ENCODE measurements around the gene NCEH1.
"Not testable (repeated sequence)": the region's sequence is repeated elsewhere in the genome, so short reads cannot be mapped to it uniquely, and the experiment has no call there.

Gene NCEH1, protein sequence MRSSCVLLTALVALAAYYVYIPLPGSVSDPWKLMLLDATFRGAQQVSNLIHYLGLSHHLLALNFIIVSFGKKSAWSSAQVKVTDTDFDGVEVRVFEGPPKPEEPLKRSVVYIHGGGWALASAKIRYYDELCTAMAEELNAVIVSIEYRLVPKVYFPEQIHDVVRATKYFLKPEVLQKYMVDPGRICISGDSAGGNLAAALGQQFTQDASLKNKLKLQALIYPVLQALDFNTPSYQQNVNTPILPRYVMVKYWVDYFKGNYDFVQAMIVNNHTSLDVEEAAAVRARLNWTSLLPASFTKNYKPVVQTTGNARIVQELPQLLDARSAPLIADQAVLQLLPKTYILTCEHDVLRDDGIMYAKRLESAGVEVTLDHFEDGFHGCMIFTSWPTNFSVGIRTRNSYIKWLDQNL
- total RNA-seq = 2.8 to 4.6 reads per million in 2 donors

DNA sequence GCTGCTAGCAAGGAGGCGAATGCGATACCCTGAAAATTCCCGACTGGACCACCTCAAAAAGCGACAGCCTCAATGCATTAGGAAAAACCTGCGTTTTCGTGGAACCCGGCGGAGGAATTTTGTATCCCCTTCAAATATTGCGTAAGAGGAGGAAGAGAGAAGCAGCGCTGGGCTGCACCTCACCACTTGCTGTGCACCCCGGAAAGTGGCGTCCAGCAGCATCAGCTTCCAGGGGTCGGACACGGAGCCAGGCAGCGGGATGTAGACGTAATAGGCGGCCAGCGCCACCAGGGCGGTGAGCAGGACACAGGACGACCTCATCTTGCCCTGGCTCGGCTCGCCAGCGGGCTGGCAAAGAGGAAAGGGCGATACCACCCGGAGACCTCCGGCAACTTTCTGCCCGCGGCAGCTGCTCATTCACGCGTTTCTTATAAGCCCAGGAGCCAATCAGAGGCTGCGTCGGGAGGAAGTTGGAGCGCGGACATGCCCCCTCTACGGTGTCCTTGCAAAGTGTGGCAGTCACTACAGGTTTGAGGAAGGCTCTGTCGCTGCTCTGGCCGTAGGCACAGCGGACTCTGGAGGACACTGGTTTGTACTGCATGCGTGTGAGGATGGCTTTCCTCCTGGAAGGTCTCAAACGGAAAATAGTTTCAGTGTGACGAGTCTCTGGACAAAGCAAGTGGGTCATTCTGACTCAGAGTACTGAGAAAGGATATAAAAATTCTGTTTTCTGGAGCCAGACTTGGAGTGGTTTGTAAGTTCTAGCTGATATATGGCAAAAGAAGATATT, at the start of gene NCEH1:
Gene NCEH1, minus strand, starts transcription at position 404 of the 790 bp plus-strand sequence. Its CDS starts 83 bp downstream, at position 321.
- DNase-seq = peak; percentile 19 to 91 (median 50)

DNA sequence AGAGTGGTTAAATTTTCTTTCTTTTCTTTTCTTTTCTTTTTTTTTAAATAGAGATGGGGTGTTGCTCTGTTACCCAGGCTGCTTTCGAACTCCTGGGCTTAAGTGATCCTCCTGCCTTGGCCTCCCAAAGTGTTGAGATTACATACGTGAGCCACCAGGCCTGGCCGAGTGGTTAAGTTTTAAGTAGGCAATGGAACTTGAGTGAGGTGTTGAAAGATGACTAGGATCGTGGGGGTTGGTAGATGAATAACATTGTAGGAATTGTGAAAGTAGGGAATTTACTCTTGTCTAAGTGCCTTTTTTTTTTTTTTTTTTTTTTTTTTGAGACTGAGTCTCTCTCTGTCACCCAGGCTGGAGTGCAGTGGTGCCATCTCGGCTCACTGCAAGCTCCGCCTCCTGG, 49.5 kb upstream of the NCEH1 start:
- not testable (repeated sequence) for DNase-seq

DNA sequence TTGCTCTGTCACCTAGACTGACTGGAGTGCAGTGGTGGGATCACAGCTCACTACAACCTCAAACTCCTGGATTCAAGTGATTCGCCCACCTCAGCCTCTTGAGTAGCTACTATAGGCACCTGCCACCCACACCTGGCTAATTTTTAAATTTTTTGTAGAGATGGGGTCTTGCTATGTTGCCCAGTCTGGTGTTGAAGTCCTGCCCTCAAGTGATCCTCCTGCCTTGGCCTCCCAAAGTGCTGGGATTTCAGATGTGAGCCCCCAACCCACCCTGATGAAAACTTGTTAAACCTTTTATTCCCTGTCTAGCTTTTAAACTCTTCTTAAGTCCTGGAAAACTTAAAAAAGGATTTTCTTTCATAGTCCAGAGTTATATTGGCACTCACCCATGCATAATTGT, 42.3 kb upstream of the NCEH1 start:
- no peak for DNase-seq

DNA sequence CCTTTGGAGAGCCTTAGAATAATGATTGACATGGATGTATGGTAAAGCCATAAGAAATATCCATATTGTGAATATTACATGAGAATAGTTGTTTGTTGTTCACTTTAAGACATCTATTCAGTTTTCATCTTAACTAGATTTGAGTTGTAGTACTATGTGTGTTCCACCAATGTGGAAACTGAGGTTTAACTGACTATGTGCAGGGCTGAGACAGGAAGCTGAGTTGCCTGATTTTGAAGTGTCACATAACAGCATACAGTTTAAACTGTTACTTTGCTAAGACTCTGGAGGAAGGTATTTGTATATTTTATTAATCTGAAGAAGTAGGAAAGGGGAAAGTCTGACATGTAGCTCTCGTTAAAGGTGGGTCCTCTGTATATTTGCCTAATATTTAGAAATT, 41.8 kb upstream of the NCEH1 start:
- peak in 1 of 5 experiments; percentile 76 for DNase-seq

DNA sequence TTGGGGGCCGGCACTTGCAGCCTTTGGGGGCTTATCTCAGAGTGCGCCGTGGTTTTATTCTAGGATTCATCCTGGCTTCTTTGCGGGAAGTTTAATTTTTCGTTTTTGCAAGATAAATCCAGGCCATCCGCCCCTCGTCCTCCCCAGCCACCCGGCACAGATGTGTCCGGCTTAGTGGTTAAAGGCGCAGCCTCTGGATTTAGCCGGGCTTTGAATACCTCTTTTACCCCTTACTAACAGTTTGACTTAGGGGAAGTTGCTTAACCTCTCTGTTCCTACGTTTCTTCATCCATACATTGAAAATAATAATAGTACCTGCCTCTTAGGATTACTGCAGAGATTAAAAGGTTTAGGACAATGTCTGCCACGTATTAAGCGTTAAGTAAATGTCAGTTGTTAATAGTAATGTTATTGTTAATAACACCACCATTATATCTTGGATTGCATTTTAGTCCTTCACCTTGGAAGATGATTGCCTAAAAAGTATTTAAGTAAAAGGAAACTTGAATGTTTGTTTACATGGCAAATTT, 40.4 kb upstream of the NCEH1 start:
- DNase-seq = peak in 1 of 5 experiments; percentile 21

DNA sequence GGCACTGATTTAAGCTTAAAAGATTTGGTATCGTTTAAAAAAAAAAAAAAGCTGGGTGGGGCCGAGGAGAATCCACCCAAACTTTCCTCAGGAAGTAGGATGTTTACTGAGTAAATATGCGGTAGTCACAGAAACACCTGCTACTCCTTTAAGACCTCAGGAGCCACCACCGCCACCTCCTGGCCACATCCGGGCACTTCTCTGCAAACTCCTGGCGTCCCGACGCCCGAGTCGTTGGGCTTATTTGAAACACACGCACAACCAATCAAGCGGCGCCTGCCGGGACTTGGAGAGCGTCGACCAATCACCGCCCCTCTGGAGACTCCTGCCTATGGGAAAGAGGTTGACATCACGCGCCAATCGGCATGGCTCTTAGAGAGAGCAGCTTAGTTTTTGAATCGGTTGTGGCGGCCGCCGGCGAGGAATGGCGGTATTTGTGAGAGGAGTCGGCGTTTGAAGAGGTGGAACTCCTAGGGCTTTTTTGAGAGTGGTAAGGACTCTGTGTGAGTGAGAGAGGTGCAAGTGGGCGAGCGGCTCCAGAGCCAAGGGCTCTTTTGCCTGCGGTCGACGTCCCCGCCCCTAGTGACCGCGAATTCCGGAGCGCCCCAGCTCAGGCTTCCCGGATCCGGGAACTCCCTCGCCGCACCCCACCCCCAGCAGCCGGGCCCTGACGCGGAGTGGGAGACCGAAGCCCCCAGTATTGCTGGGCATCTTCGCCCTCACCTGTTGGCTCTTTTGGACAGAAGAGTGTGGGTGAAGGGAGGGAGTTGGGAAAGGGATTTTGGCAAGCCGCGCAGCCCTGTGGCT, 39.7 kb upstream of the NCEH1 start, which contains the start of gene ECT2:
Gene ECT2, plus strand, starts transcription at position 359 of the 807 bp plus-strand sequence. CDS start 3,805 bp downstream, outside the sequence.
- peak; percentile 90 to 100 (median 95) for DNase-seq

DNA sequence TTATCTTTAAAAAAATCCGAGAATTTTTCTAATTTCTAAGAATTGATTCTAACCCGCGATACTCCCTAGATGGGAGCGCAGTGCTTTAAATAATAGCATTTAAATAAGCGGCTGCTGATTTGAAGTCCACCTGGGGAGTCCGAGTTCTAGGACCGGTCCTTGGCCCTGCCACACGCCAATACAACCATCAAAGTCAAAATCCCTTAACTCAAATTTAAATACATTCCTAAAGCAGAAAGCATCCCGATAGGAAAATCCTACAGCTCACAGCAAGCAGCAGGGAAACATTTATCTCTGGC, 39.2 kb upstream of the NCEH1 start:
- DNase-seq = no peak

DNA sequence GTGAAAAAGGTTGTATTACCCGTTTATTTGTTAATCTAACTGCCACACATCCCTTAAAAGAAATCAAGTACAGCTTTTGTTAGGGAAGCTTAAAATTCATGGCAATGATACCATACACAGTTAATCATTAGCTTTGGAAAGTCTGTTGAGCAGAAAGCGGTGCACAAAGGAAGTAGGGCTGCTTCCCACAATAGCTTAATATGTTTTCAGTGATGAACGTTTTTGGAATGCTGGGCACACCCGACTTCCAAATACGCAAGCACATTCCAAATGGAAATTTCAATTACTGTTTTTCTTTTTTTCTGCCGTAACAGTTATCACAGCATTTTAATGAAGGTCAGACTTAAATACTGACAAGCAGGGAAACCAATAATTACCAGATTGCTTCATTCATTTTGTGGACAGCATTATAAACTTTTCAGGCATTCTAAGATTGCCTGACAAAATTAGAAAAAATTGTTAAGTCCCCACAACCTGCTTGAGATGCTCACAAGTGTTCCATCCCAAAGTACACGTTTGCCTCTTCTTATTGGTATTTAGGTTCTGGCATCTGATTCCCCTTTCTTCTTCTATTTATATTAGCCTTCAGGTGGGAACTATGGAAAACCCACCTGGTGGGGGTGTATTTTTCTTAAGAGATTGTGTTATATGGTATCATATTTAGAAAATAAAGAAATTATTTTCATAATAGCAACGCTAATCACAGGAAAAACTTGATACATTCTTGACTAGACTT, 38.5 kb upstream of the NCEH1 start:
- no peak for DNase-seq

DNA sequence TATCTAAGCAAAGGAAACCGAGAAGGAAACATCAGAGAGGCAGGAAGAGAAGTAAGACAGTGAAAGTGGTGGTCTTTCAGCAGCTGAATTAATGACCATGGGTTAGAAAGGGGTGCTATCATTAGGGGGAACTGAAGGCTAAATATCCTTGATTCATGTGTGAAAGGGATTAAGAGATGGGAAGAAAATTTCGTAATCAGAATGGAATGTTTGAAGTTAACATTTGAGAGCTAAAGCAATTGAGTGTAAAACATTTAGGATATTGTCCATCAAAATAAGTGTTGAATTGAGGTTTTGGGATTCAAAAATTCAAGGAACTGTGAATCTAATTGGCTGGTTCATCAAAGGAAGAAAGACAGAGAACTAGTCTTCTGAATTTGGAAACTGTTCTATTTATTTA, 35.6 kb upstream of the NCEH1 start:
- no peak for DNase-seq

DNA sequence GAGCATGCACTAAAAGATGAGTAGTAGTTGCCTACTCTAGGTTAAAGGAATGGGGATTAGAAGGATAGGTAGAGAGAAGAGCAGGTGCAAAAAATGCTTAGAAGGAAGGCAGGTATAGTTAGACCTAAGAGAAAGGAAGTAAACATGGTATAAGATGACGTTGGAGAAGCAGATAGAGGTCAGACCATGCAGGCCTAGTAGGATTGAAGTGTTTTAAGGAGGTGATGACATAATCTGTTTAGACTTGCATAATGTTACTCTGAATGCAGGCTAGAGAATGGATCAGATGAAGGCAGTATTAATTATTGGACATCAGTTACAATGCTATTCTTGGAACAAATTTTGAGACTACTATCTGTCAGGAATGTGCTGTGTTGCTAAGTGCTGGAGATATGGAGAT, 28.6 kb upstream of the NCEH1 start:
- DNase-seq = no peak

DNA sequence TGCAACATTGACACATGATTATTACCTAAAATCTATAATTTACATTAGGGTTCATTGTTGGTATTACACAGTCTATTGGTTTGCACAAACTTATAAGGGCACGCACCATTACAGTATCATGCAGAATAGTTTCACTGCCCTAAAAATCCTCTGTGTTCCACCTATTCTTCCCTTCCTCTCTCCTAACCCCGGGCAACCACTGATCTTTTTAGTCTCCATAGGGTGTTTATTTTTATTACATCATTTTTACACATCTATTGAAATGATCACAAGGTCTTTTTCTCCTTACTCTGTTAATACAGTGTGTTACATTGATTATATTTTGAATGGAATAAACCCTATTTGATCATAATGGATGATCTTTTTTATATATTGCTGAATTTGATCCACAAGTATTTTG, 24.1 kb upstream of the NCEH1 start:
- DNase-seq = no peak

DNA sequence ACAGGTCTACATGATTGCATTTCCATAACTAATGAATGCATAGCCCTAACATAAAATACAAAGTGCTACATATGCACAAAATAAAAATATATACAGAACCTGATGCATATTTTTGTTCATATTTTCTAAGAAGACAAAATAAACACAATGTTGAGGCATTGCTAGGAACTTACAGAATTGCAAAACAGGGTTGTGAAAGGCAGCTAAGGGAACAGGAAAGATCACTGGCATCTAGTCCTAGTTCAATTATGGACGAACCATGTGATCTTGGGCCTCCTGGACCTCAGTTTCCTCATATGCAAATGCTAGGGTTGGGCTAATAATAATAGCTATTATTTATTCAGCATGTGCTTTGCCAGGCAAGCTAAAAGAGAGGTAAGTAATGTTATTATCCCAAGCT, 15.5 kb upstream of the NCEH1 start:
- no peak for DNase-seq

DNA sequence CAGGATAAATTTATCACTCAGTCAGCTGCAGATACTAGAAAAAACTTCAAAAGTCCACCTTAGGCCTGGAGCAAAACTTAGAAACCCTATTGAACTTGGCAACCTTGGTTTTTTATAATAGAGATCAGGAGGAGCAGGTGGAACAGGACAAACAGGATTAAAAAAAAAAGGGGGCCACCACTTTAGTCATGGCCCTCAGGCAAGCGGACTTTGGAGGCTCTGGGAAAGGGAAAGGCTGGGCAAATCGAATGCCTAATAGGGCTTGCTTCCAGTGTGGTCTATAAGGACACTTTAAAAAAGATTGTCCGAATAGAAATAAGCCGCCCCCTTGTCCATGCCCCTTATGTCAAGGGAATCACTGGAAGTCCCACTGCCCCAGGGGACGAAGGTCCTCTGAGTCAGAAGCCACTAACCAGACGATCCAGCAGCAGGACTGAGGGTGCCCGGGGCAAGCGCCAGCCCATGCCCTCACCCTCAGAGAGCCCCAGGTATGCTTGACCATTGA, 11.7 kb upstream of the NCEH1 start:
- DNase-seq = not testable (repeated sequence)

DNA sequence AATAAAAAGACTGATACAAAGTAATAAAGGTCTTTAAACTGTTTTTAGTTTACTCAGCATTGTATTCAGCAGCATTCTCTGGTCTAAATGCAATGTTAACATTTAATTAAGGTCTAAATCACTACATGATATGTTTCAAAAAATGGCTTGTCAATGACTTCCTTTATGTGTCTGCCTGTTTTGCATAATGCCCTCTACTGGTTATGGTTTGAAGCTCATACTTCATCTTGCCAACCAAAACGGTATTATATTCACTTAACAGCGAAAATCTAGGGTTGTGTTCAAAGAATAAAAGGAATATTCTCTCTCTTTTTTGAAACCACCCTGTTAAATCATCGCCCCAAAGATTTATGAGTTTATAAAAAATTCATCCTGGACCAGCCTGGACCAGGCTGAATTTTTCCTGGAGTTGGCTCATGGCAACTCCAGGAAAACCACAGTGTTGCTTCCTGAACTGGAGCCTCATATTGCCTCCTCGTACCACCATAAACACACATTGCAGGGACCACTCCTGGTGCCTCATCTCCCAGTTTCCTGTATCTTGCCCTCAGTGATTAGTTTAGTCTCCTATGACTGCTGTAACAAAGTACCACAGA, 6.7 kb upstream of the NCEH1 start:
- peak in 1 of 5 experiments; percentile 49 for DNase-seq

DNA sequence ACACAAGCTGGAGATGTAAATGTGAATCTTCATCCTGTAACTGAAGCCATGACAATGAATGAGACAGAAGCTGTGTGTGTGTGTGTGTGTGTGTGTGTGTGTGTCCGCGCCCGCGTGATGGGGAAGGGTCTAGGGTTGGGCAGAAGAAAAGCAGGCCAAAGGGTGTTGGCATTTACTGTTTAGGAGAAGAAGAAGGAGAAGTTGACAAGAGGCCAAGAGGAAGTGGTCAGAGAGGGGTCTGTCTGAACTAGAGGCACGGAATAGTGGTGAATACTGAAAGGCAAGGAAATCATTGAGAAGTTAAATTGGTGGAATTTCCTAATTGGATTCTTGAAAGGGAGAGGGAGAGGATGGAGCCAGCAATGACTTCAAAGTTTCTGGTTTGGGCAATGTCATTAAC, 5.6 kb upstream of the NCEH1 start:
- DNase-seq = no peak

DNA sequence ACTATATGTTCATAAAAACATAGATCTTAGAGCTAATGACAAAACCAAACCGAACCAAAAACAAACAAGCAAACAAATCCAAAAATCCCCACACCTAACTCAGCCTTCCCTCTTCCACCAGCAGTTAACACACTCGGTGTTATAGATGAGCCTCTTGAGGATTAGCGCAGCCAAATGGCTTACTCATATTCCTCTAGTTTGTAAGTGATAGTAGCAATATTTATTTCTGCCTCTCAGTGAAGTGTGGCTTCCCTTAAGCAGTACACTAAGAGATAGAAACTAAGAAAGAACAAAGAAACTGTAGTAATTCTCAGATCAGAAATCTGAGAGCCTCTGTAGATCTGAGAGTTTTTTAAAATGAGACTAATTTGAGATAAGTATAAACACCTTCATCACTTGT, 2.4 kb upstream of the NCEH1 start:
- DNase-seq = no peak

DNA sequence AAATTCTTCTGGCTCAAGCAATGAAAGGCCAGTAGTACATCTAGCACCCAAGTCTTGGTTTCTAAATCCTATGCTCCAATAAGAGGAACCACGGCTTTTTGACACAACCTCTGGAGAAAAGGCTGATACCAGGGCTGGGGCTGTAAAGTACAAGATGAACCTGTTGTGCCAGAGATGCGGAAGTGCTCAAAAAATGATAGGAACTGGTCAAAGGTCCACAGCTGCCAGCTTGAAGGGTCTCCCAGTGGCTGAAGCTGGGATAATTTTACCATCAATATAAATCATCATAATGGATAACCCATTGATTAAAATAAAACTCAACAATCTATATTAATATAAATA, 558 bp upstream of the NCEH1 start:
- DNase-seq = no peak

DNA sequence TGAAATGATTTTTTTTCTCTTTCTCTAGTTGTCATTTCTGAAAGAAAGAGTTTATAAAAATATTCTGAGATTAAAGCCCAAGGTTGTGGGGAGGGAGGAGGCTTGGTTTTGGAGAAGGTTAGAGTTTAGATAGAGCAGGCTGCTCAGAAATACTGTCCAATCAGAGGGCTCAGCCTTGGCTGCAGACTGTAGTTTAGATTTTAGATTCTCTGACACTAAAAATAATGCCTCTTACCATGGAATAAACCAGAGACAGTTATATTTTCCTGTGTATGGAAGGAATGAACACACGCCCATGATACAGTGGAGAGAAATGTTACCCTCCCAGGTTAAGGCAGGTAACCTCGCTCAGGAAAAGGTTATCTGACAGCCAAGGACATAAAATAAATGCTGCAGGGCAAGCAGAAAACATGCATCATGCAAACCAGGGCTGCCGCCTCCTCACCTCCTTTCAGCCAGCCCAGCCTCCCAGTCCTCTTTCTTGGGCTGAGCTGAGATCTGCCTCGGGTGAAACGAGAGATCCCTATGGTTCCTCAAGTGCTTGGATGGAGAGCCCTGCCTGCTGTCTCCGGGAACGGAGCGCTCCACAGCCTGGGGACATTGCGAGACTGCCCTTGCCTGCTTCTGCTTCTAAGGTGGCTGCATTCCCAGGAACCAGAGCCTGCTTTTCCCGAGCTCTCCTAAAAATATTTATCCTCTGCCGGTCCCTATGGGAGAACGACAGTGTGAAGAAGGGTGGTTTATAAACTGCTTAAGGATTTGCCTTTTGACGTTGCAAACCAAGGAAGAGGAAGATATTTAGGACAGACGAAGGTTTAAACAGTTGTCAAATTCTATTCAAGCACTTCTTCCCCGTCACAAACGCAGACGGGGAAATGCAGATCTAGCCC, 848 bp downstream of the NCEH1 start:
- peak in 1 of 5 experiments; percentile 10 for DNase-seq

DNA sequence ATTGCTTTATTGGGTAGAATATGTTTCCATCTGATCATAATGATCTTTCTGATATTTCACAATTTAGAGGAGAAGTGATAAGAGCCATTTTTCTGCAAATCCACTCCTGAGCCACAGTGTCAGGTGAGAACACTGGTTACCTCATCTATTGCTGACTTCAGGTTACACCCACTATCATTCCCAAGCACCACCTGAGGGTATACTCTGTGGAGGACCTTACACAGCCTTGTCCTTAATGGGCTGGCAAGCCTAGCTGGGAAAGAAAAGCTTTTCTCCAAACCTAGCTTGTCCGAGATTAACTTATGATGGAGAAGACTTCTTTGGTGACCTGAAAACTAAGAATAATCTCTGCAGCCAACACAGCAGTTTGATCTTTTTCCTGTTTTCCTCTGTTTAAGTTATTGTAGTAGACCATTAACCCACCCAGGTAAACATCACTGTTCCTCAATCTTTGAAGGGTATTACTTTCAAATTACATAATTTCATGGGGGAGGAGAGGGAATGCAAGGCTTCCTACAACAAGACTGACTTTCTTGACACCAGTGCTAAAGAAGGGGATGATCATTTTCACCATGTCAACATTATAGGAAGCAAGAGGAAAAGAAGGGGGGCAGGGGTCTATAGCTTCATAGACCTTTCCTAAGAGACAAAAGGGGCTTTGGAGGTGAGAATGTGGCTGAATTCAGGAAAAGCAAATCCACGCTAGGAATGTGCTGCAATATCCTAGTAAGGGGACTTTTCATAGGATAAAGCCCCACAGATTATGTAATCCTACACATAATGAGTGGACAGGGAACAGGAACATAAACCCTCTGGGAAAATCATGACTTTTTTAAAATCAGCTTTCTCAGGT, 1.7 kb downstream of the NCEH1 start:
- no peak for DNase-seq

DNA sequence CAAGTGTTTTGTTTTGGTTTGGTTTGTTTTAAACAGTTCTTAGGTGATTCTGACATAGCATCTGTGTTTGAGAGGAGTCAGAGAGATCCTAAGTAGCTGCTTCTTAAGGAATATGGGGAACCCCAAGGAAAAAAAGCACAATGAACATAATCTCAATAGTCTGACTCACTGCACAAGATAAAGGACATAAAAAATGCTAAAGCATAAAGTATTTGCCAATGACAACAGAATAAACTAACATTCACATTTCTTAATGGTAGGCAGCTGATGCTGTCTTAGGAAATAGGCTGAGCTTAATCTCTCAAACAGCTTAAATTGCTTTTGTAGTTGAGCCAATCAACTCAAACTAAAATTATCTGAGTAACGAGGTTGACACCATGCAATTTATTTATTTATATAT, 2.9 kb downstream of the NCEH1 start:
- DNase-seq = no peak

Data from T-helper 2 cell (primary cell).